Ovary (tissue), 9 donors: ENCODE measurements around the gene TMEM269. TPM values are rescaled to one million over a fixed set of nuclear protein-coding genes. Genes with fewer than 3 reads are reported as not detected.

Experiments
- DNase-seq, 5 donors: peaks; one replicate each; pipeline ENCODE4 v3.0.0-alpha.2; 2019 to 2020
- H3K27ac ChIP-seq, 2 donors: fragments of 200-600 bp; one replicate each; pipeline versions ENCODE4 v1.5.1 to v1.8.0; 2019 to 2022
- H3K27me3 ChIP-seq: fragments of 200-600 bp; one replicate; pipeline ENCODE4 v1.8.0; 2022
- H3K36me3 ChIP-seq: fragments of 200-600 bp; sonication (generic); one replicate; pipeline ENCODE4 v1.5.1; 2019
- H3K4me1 ChIP-seq: one replicate; pipeline ENCODE4 v1.8.1; 2013; ENCODE audit warnings: mild to moderate bottlenecking, moderate library complexity; ENCODE audit not compliant: insufficient read depth
- H3K4me3 ChIP-seq: fragments of 200-600 bp; sonication (generic); one replicate; pipeline ENCODE4 v1.5.1; 2017
- H3K9me3 ChIP-seq, 2 donors: fragments of 200-600 bp in 1 of 2; sonication (generic) in 1 of 2; one replicate each; pipeline versions ENCODE4 v1.5.1 to v1.8.1; 2013 to 2019; ENCODE audit warnings: mild to moderate bottlenecking in 1 of 2, moderate library complexity in 1 of 2
- EP300 ChIP-seq: sonication (generic); formaldehyde crosslinking; IDR thresholded peaks from one replicate; pipeline ENCODE4 v1.6.1; 2017; ENCODE audit warnings: antibody characterized with exemption
- POLR2A ChIP-seq: fragments of 450-650 bp; IDR thresholded peaks from one replicate; pipeline ENCODE4 v1.6.1; 2017; ENCODE audit warnings: antibody characterized with exemption, mild to moderate bottlenecking, moderate library complexity
- WGBS, 3 donors: extraction: QIAGEN DNeasy Blood & Tissue Kit in 1 of 3; methylation state at CpG; one replicate each; pipeline versions ENCODE4 v1.1.5 to v1.1.7; 2013 to 2017; 5-methylcytosine and 5-hydroxymethylcytosine counted together
- intact Hi-C, 4 donors: fragments of 100-400 bp; cut with DNase I; formaldehyde crosslinking; loops; one replicate each; pipeline versions ENCODE4 v1.11.0 to v1.15.1; 2022 to 2023
- polyA plus RNA-seq, 2 donors: library from polyadenylated mRNA; stranded (reverse); fragments of 200-250 nt in 1 of 2; fragments of 350-450 nt in 1 of 2; fragmentation: Illumina TruSeq in 1 of 2; extraction: RNeasy Lipid Tissue Mini Kit (QIAGEN cat#74804) in 1 of 2; gene quantifications; one replicate each; pipeline ENCODE4 v1.2.3, GENCODE V29; 2013 to 2014
- total RNA-seq, 7 donors: library from RNA; depleted of rRNA in 2 of 7; stranded (reverse); fragments of >200 nt in 2 of 7; fragmentation: NEBNext Ultra II Directional in 3 of 7; extraction: Animal tissue kit (Norgen Biotek cat#: 25700) in 3 of 7; gene quantifications; one replicate each; pipeline versions ENCODE4 v1.1.0 to v1.2.4, GENCODE V29; 2016 to 2023
- TF ChIP-seq, protein P1 (sequence below), 3 donors: fragments of 450-650 bp in 2 of 3; fragments of 200-600 bp in 1 of 3; IDR thresholded peaks; one replicate each; pipeline versions ENCODE4 v1.5.1 to v1.8.0; 2016 to 2022; ENCODE audit warnings: antibody characterized with exemption in 3 of 3, mild to moderate bottlenecking in 1 of 3
- donor health status: DM: no; HTN: no; CAD: no; lungs with moderate emphysema.
- donor health status: DM: no; HTN: no; CAD: no.
- donor health status: Bipolar disorder and iron deficiency.
- donor health status: DM: yes; HTN: yes; CAD: no.
- donor health status: DM: no; HTN: no; CAD: no.
- donor health status: DM: yes; HTN: yes; CAD: no.

TMEM269 gene
- total and polyA plus RNA-seq, 9 donors: 0.07 to 0.62 (median 0.31) TPM; not detected in 3

DNA sequence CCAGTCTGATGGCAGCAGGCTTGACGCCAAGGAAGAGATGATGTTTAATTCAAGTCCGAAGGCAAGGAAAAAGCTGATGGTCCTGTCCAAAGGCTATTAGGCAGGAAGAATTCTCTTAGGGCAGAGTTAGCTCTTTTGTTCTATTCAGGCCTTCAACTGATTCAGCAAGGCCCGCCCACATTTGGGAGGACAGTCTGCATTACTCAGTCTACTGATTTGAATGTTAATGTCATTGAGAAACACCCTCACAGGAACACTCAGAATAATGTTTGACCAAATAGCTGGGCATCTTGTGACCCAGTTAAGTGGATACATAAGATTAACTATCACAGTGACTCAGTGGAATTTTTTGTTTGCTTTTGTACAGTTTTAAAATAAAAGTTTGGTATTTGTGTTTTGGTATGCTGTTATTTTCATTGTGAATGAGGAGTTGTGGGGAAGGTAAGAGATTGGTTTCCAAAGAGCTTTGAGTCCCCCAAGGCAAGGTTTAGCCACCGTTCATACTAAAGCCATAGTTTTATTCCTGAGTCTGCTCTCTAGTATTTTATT, 59.9 kb downstream of the TMEM269 start:
- H3K4me3 ChIP-seq: no peak overlapping the region
- DNase-seq: no peak
- no peaks in the 10 kb centered on the region for H3K9me3 ChIP-seq
- no peak overlapping the region for H3K27ac ChIP-seq
- peaks cover 8% of the 10 kb centered on the region for H3K4me1 ChIP-seq
- intact Hi-C loops: no loop called here
- H3K36me3 ChIP-seq: no peaks in the 10 kb centered on the region
- 87 to 91% (median 90%) methylated on average over 4 of the region's 4 CpGs for WGBS, 3 donors
- TF ChIP-seq EP300 (no peak), POLR2A (no peak)
- TF ChIP-seq, protein P1, sequence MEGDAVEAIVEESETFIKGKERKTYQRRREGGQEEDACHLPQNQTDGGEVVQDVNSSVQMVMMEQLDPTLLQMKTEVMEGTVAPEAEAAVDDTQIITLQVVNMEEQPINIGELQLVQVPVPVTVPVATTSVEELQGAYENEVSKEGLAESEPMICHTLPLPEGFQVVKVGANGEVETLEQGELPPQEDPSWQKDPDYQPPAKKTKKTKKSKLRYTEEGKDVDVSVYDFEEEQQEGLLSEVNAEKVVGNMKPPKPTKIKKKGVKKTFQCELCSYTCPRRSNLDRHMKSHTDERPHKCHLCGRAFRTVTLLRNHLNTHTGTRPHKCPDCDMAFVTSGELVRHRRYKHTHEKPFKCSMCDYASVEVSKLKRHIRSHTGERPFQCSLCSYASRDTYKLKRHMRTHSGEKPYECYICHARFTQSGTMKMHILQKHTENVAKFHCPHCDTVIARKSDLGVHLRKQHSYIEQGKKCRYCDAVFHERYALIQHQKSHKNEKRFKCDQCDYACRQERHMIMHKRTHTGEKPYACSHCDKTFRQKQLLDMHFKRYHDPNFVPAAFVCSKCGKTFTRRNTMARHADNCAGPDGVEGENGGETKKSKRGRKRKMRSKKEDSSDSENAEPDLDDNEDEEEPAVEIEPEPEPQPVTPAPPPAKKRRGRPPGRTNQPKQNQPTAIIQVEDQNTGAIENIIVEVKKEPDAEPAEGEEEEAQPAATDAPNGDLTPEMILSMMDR (IDR thresholded peaks at IDR 0.05): no peak
- H3K27me3 ChIP-seq: no peaks in the 10 kb centered on the region

DNA sequence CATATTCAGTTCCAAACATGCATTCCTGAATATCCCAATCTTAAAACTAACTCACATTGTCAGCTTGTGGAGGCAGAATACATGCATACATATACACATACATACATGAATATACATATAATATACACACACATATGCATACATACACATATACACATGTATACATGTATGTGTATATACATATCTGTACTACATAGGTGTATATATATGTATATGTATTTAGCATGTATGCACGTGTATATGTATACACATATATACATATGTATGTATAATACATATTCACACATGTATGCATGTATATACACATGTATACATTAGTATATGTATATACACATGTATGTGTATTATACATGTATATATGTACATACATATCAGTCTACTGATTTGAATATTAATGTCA, 60.4 kb downstream of the TMEM269 start:
- 58 to 67% (median 59%) methylated on average over 1 of the region's 1 CpG for WGBS, 3 donors
- no peaks in the 10 kb centered on the region for H3K9me3 ChIP-seq
- H3K27me3 ChIP-seq: no peaks in the 10 kb centered on the region
- no peak for DNase-seq
- peaks cover 8% of the 10 kb centered on the region for H3K4me1 ChIP-seq
- TF ChIP-seq EP300 (no peak), POLR2A (no peak)
- TF ChIP-seq, protein P1 (IDR thresholded peaks at IDR 0.05): no peak
- no peak overlapping the region for H3K4me3 ChIP-seq
- no peak overlapping the region for H3K27ac ChIP-seq
- no peaks in the 10 kb centered on the region for H3K36me3 ChIP-seq
- intact Hi-C loops: no loop called here

DNA sequence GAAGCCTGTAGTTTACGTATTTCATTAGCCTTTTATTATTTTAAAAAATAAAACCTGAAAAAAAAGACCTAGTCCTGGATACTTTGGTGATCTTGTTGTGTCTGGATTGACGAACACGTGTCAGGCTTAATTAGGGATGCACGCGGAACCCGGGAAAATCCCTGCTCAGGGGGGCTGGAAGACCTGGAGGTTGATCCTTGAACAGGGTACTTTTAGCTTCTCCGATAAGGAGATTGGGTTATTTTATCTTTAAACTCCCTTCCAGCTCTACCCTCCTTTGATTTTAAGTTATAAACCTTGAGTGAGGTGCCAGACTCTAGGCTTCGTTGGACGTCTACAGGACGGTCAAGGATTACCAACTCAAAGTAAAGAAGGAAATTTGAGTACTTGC, 61.1 kb downstream of the TMEM269 start:
- Histone ChIP-seq H3K9me3 (no peaks in the 10 kb centered on the region), H3K4me1 (peaks cover 8% of the 10 kb centered on the region), H3K27me3 (no peaks in the 10 kb centered on the region), H3K36me3 (no peaks in the 10 kb centered on the region), H3K27ac (no peak overlapping the region), H3K4me3 (peak overlapping the region; percentile 93)
- 5 to 6% (median 6%) methylated on average over 10 of the region's 10 CpGs for WGBS, 3 donors
- TF ChIP-seq POLR2A (no peak), EP300 (no peak)
- TF ChIP-seq, protein P1 (IDR thresholded peaks at IDR 0.05): no peak
- DNase-seq: no peak
- intact Hi-C loops: no loop called here

- Histone ChIP-seq H3K4me3 (peak within 1 kb of the TSS; percentile 93), H3K4me1 (peaks cover 8% of the 10 kb centered on the region), H3K27ac (peak within 1 kb of the TSS; percentile 60 to 64), H3K36me3 (no peaks in the 10 kb centered on the region), H3K9me3 (peaks cover 0 to 1% of the 10 kb centered on the region in 2 donors), H3K27me3 (no peaks in the 10 kb centered on the region)
- DNase-seq: peak; percentile 91 to 95 (median 93)
- intact Hi-C loops: no loop called here
- peak; percentile 66 for TF ChIP-seq POLR2A
- TF ChIP-seq, protein P1 (IDR thresholded peaks at IDR 0.05): peak; percentile 21 to 63 (median 53)
- no peak for TF ChIP-seq EP300
- 0 to 1% (median 1%) methylated on average over 50 of the region's 50 CpGs for WGBS, 3 donors
Observed at GRCh38 chr1:42846257-42847110, 61.7 kb downstream of the TMEM269 start, which contains the start of gene ZNF691. Gene ZNF691 (plus strand): TSS chr1:42846613. CDS start chr1:42849659, 3,046 bp downstream.
